Measurements from ENCODE around the gene TBC1D13. TPM values are rescaled to one million over a fixed set of nuclear protein-coding genes. Genes with fewer than 3 reads are reported as not detected.

Gene TBC1D13
- total and polyA plus RNA-seq, 2 of the 13 experiments (the other 11 are each of a cell fraction or from before 2014, with no cell fraction given) = 17.9 to 19.7 TPM

- TF ChIP-seq ZNF576 (CRISPR knock-in tag; IDR thresholded peaks at IDR 0.05) = 0 out of 2 replicates have a peak, but pooled peaks have one; percentile 60
- TF ChIP-seq ZNF512B (CRISPR knock-in tag; IDR thresholded peaks at IDR 0.05; ENCODE audit: borderline replicate concordance) = no peak
- TF ChIP-seq NFATC3 (CRISPR knock-in tag; IDR thresholded peaks at IDR 0.05) = no peak
- peak; percentile 78 for TF ChIP-seq ZNF501 (CRISPR knock-in tag; IDR thresholded peaks at IDR 0.05)
- TF ChIP-seq ZNF350 (CRISPR knock-in tag; IDR thresholded peaks at IDR 0.05; ENCODE audit: borderline replicate concordance, low read depth) = peak; percentile 94
- TF ChIP-seq GLMP (CRISPR knock-in tag; IDR thresholded peaks at IDR 0.05; ENCODE audit: borderline replicate concordance) = no peak
- TF ChIP-seq ZSCAN25 (CRISPR knock-in tag; IDR thresholded peaks at IDR 0.05) = peak; percentile 82
- peak; percentile 66; the same call in 1 of the 2 replicates for TF ChIP-seq AKAP8 (CRISPR knock-in tag; IDR thresholded peaks at IDR 0.05)
- TF ChIP-seq ZNF30 (CRISPR knock-in tag; IDR thresholded peaks at IDR 0.05) = peak; percentile 79; the same call in 1 of the 2 replicates
- no peak for TF ChIP-seq TBL1XR1 (IDR thresholded peaks at IDR 0.05; ENCODE audit: borderline replicate concordance, low read length, partially characterized antibody)
- peak; percentile 57; the same call in 1 of the 2 replicates for TF ChIP-seq ZBTB39 (CRISPR knock-in tag; IDR thresholded peaks at IDR 0.05)
- peak; percentile 84; the same call in 1 of the 2 replicates for TF ChIP-seq ZNF800 (CRISPR knock-in tag; IDR thresholded peaks at IDR 0.05)
- TF ChIP-seq PITX1 (CRISPR knock-in tag; IDR thresholded peaks at IDR 0.05) = peak; percentile 62; the same call in 1 of the 2 replicates
- peak; percentile 87 for TF ChIP-seq AHR (CRISPR knock-in tag; IDR thresholded peaks at IDR 0.05)
- TF ChIP-seq ZFAT (CRISPR knock-in tag; conservative IDR thresholded peaks at IDR 0.05) = 0 out of 2 replicates have a peak, but pooled peaks have one; percentile 70
- peak; percentile 86 for TF ChIP-seq CEBPB (IDR thresholded peaks at IDR 0.05; ENCODE audit: borderline replicate concordance, low read depth, low read length)
- TF ChIP-seq ZBTB33 (CRISPR knock-in tag; IDR thresholded peaks at IDR 0.05) = peak; percentile 17; the same call in 1 of the 2 replicates
Observed at GRCh38 chr9:128786681-128787601, at the start of gene TBC1D13 (continued).
